NCI-H526 treated with DMSO at 0.1 percent for 48 hours (cell line): ENCODE measurements around the gene ANXA5.

Source experiments
- DNase-seq: peaks from one replicate; lab custom pipeline; 2025; lab: John Stamatoyannopoulos, UW

Gene ANXA5

GRCh38 chr4:121679267-121679666 is 17.5 kb downstream of the ANXA5 start:
- DNase-seq = no peak

GRCh38 chr4:121677524-121677923 is 19.3 kb downstream of the ANXA5 start:
- DNase-seq = no peak

- no peak for DNase-seq
Observed at GRCh38 chr4:121676345-121677075, 20.3 kb downstream of the ANXA5 start.

- no peak for DNase-seq
Observed at GRCh38 chr4:121675715-121676114, 21.1 kb downstream of the ANXA5 start.

GRCh38 chr4:121674696-121675095 is 22.1 kb downstream of the ANXA5 start:
- DNase-seq = no peak

GRCh38 chr4:121674191-121674590 is 22.6 kb downstream of the ANXA5 start:
- no peak for DNase-seq

GRCh38 chr4:121669163-121669550 is 27.6 kb downstream of the ANXA5 start:
- no peak for DNase-seq

- no peak for DNase-seq
Observed at GRCh38 chr4:121668368-121669162, 28.2 kb downstream of the ANXA5 start.

GRCh38 chr4:121666091-121666679 is 30.6 kb downstream of the ANXA5 start:
- DNase-seq = no peak

- DNase-seq = no peak
Observed at GRCh38 chr4:121665371-121665770, 31.4 kb downstream of the ANXA5 start.

GRCh38 chr4:121662225-121662624 is 34.6 kb downstream of the ANXA5 start:
- no peak for DNase-seq

- peak; percentile 6 for DNase-seq
Observed at GRCh38 chr4:121660175-121660933, 36.4 kb downstream of the ANXA5 start.

- no peak for DNase-seq
Observed at GRCh38 chr4:121658125-121658524, 38.7 kb downstream of the ANXA5 start.

- DNase-seq = peak; percentile 22
Observed at GRCh38 chr4:121656269-121656641, 40.5 kb downstream of the ANXA5 start.

- no peak for DNase-seq
Observed at GRCh38 chr4:121655320-121656268, 41.2 kb downstream of the ANXA5 start.

- no peak for DNase-seq
Observed at GRCh38 chr4:121654738-121655137, 42.0 kb downstream of the ANXA5 start.

GRCh38 chr4:121653986-121654385 is 42.8 kb downstream of the ANXA5 start:
- DNase-seq = no peak

- no peak for DNase-seq
Observed at GRCh38 chr4:121653214-121653613, 43.6 kb downstream of the ANXA5 start.

- no peak for DNase-seq
Observed at GRCh38 chr4:121651597-121651996, 45.2 kb downstream of the ANXA5 start.

GRCh38 chr4:121650741-121651140 is 46.0 kb downstream of the ANXA5 start:
- DNase-seq = no peak

- no peak for DNase-seq
Observed at GRCh38 chr4:121648516-121648915, 48.3 kb downstream of the ANXA5 start.
